ENCODE data around the gene RSPO3. TPM values are rescaled to one million over a fixed set of nuclear protein-coding genes. Genes with fewer than 3 reads are reported as not detected.

Gene RSPO3
- total RNA-seq, 4 donors from 2014 or later, result 1.9 to 10.7 (median 4.0) TPM

- no peak overlapping the region for H3K4me3 ChIP-seq
- no peaks in the 10 kb centered on the region for H3K4me1 ChIP-seq
- TF ChIP-seq, protein P1, sequence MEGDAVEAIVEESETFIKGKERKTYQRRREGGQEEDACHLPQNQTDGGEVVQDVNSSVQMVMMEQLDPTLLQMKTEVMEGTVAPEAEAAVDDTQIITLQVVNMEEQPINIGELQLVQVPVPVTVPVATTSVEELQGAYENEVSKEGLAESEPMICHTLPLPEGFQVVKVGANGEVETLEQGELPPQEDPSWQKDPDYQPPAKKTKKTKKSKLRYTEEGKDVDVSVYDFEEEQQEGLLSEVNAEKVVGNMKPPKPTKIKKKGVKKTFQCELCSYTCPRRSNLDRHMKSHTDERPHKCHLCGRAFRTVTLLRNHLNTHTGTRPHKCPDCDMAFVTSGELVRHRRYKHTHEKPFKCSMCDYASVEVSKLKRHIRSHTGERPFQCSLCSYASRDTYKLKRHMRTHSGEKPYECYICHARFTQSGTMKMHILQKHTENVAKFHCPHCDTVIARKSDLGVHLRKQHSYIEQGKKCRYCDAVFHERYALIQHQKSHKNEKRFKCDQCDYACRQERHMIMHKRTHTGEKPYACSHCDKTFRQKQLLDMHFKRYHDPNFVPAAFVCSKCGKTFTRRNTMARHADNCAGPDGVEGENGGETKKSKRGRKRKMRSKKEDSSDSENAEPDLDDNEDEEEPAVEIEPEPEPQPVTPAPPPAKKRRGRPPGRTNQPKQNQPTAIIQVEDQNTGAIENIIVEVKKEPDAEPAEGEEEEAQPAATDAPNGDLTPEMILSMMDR (IDR thresholded peaks at IDR 0.05), result no peak
- TF ChIP-seq POLR2A (IDR thresholded peaks at IDR 0.05), result no peak
- no peak overlapping the region for H3K27ac ChIP-seq
- H3K9me3 ChIP-seq, result no peaks in the 10 kb centered on the region
- DNase-seq, result no peak
- H3K27me3 ChIP-seq, result no peaks in the 10 kb centered on the region
- no peaks in the 10 kb centered on the region for H3K36me3 ChIP-seq
Measured at GRCh38 chr6:127164565-127164964, 46.1 kb downstream of the RSPO3 start.

DNA sequence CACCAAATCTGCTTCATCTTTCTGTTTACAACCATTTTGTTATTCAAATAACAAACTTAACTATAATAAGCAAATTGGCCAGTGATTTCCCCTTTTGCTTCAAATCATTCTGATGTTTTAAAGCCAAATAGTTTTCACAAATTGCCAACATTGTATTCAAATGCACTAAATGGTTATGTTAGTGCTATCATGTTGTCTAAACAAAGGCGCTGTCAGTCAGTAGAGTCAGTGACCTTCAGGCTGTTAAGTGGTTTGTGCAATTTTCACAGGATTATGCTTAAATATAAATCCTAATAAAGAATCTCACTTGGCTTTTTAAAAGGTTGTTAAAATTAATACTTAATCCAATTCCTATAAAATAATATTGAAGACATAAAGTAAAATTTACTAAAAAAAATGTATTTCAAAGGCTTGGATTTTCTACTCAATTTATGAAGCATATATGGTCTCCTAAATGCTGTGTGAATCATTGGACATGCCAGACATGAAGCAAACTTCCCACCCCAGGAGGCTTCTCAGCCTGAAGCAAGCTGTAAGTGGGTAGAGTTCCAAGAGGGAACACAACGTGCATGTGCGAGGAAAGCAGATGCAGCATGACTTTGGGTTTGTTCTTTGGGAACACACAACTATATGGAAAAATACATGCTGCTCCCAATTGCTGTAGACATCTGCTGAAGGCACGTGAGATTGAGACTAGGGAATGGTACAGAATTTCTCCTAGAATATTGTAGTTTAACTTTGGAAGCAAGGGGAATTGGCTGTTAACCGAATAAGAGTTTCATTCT is 54.9 kb downstream of the RSPO3 start:
- Histone ChIP-seq H3K4me3 (no peak overlapping the region), H3K9me3 (no peaks in the 10 kb centered on the region), H3K4me1 (no peaks in the 10 kb centered on the region), H3K36me3 (no peaks in the 10 kb centered on the region), H3K27me3 (no peaks in the 10 kb centered on the region), H3K27ac (no peak overlapping the region)
- no peak for DNase-seq
- TF ChIP-seq, protein P1 (IDR thresholded peaks at IDR 0.05), result no peak
- TF ChIP-seq POLR2A (IDR thresholded peaks at IDR 0.05), result no peak

GRCh38 chr6:127176146-127176545 is 57.7 kb downstream of the RSPO3 start:
- H3K36me3 ChIP-seq, result no peaks in the 10 kb centered on the region
- no peaks in the 10 kb centered on the region for H3K4me1 ChIP-seq
- no peak for TF ChIP-seq POLR2A (IDR thresholded peaks at IDR 0.05)
- TF ChIP-seq, protein P1 (IDR thresholded peaks at IDR 0.05), result no peak
- H3K27me3 ChIP-seq, result no peaks in the 10 kb centered on the region
- no peak overlapping the region for H3K27ac ChIP-seq
- H3K4me3 ChIP-seq, result no peak overlapping the region
- no peaks in the 10 kb centered on the region for H3K9me3 ChIP-seq
- no peak for DNase-seq

- no peak for DNase-seq
- Histone ChIP-seq H3K36me3 (no peaks in the 10 kb centered on the region), H3K9me3 (no peaks in the 10 kb centered on the region), H3K27me3 (no peaks in the 10 kb centered on the region), H3K27ac (no peak overlapping the region), H3K4me1 (no peaks in the 10 kb centered on the region), H3K4me3 (no peak overlapping the region)
- TF ChIP-seq, protein P1 (IDR thresholded peaks at IDR 0.05), result no peak
- TF ChIP-seq POLR2A (IDR thresholded peaks at IDR 0.05), result no peak
Measured at GRCh38 chr6:127177030-127177922, 58.8 kb downstream of the RSPO3 start.

DNA sequence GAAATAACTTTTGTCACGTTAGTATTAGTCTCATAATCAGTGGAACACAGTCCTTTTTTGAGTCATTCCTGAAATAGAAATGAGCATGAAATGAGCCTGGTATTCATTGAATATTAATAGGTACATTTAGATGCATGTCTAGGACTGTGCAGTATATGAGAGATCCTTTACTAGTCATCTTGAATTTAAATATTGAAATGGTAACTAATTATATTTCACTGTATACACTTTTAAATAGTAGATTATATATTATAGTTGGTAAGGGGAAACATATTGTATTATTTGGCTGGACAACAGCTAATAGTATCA is 59.4 kb downstream of the RSPO3 start:
- TF ChIP-seq POLR2A (IDR thresholded peaks at IDR 0.05), result no peak
- TF ChIP-seq, protein P1 (IDR thresholded peaks at IDR 0.05), result no peak
- no peaks in the 10 kb centered on the region for H3K9me3 ChIP-seq
- no peaks in the 10 kb centered on the region for H3K36me3 ChIP-seq
- no peak for DNase-seq
- H3K4me3 ChIP-seq, result no peak overlapping the region
- no peaks in the 10 kb centered on the region for H3K4me1 ChIP-seq
- no peak overlapping the region for H3K27ac ChIP-seq
- H3K27me3 ChIP-seq, result no peaks in the 10 kb centered on the region

Measured in Peyer's patch (tissue), 4 donors.